HepG2 (cell line): ENCODE measurements around the gene SRD5A1.

Experiments
- NCOR1 ChIP-seq: fragments of 200-600 bp; sonication (generic); IDR thresholded peaks from 2 replicates; pipeline ENCODE4 v1.7.0; 2017; ENCODE audit warnings: antibody characterized with exemption, low read length, borderline replicate concordance
- NR2C2 ChIP-seq: sonication (generic); formaldehyde crosslinking; IDR thresholded peaks from 2 replicates; pipeline ENCODE4 v1.4.0; 2020; ENCODE audit warnings: missing genetic modification reagents, mild to moderate bottlenecking, moderate library complexity, borderline replicate concordance
- POLR2AphosphoS5 ChIP-seq: IDR thresholded peaks from 2 replicates; pipeline ENCODE4 v1.6.1; 2012; ENCODE audit warnings: low read depth, low read length
- SNAPC5 ChIP-seq: sonication (generic); formaldehyde crosslinking; IDR thresholded peaks from 2 replicates; pipeline ENCODE4 v1.8.1; 2023; ENCODE audit warnings: mild to moderate bottlenecking, missing genetic modification reagents, borderline replicate concordance
- TERF1 ChIP-seq: sonication (generic); formaldehyde crosslinking; IDR thresholded peaks from 2 replicates; pipeline ENCODE4 v1.8.0; 2022; ENCODE audit warnings: mild to moderate bottlenecking, missing genetic modification reagents, moderate library complexity
- ZBTB7A ChIP-seq: sonication (generic); formaldehyde crosslinking; IDR thresholded peaks from 2 replicates; pipeline ENCODE4 v1.8.0; 2022; ENCODE audit warnings: mild to moderate bottlenecking, missing genetic modification reagents

- TF ChIP-seq TERF1: no peak
- no peak for TF ChIP-seq NR2C2 (CRISPR knock-in tag)
- TF ChIP-seq NCOR1: no peak
- TF ChIP-seq ZBTB7A (CRISPR knock-in tag): no peak
- no peak for TF ChIP-seq POLR2AphosphoS5
- TF ChIP-seq SNAPC5 (CRISPR knock-in tag): no peak
These were observed 82.8 kb downstream of the SRD5A1 start for GRCh38 chr5:6715758-6716628.
